VCaP (cell line): ENCODE data around the gene FPGT.
"Not testable (repeated sequence)": the region's sequence is repeated elsewhere in the genome, so short reads cannot be mapped to it uniquely, and the experiment has no call there.

Source experiments
- H3K27ac ChIP-seq: fragments of 450-650 bp; 2 replicates; pipeline ENCODE4 v1.5.1; 2017
- TF ChIP-seq, protein P1 (sequence below): fragments of 450-650 bp; conservative IDR thresholded peaks from 2 replicates; pipeline ENCODE4 v1.5.1; 2017; ENCODE audit warnings: mild to moderate bottlenecking, moderate library complexity

Gene FPGT

GRCh38 chr1:74236440-74236839, 38.4 kb downstream of the FPGT start:
- TF ChIP-seq, protein P1, sequence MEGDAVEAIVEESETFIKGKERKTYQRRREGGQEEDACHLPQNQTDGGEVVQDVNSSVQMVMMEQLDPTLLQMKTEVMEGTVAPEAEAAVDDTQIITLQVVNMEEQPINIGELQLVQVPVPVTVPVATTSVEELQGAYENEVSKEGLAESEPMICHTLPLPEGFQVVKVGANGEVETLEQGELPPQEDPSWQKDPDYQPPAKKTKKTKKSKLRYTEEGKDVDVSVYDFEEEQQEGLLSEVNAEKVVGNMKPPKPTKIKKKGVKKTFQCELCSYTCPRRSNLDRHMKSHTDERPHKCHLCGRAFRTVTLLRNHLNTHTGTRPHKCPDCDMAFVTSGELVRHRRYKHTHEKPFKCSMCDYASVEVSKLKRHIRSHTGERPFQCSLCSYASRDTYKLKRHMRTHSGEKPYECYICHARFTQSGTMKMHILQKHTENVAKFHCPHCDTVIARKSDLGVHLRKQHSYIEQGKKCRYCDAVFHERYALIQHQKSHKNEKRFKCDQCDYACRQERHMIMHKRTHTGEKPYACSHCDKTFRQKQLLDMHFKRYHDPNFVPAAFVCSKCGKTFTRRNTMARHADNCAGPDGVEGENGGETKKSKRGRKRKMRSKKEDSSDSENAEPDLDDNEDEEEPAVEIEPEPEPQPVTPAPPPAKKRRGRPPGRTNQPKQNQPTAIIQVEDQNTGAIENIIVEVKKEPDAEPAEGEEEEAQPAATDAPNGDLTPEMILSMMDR, result no peak
- H3K27ac ChIP-seq, result no peak overlapping the region

GRCh38 chr1:74237035-74237434, 39.0 kb downstream of the FPGT start:
- H3K27ac ChIP-seq, result no peak overlapping the region
- TF ChIP-seq, protein P1, result no peak

- TF ChIP-seq, protein P1, result no peak
Observed at GRCh38 chr1:74237787-74238186, 39.7 kb downstream of the FPGT start.

GRCh38 chr1:74245168-74245772, 47.2 kb downstream of the FPGT start:
- no peak overlapping the region for H3K27ac ChIP-seq
- TF ChIP-seq, protein P1, result no peak

More at GRCh38 chr1:74237787-74238186, 39.7 kb downstream of the FPGT start:
- H3K27ac ChIP-seq, result no peak overlapping the region

GRCh38 chr1:74246315-74246714, 48.3 kb downstream of the FPGT start:
- no peak overlapping the region for H3K27ac ChIP-seq
- TF ChIP-seq, protein P1, result no peak

DNA sequence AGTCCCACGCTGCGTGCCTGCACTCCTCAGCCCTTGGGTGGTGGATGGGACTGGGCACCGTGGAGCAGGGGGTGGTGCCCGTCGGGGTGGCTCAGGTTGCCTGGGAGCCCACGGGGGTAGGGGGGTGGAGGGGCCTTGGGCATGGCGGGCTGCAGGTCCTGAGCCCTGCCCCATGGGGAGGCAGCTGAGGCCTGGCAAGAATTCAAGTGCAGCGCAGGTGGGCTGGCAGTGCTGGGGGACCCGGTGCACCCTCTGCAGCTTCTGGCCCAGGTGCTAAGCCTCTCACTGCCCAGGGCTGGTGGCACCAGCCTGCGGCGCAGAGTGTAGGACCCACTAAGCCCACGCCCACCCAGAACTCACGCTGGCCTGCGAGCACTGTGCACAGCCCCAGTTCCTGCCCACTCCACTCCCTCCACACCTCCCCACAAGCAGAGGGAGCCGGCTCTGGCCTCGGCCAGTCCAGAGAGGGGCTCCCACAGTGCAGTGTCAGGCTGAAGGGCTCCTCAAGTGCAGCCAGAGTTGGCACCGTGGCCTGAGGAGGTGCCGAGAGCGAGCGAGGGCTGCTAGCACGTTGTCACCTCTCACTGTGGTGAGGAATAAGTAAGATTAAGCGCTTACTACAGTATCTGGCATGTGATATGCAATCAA, 50.0 kb downstream of the FPGT start:
- no peak overlapping the region for H3K27ac ChIP-seq
- TF ChIP-seq, protein P1, result no peak

GRCh38 chr1:74253243-74253824, 55.3 kb downstream of the FPGT start:
- not testable (repeated sequence) for H3K27ac ChIP-seq
